Neural progenitor cell (in vitro differentiated cells): ENCODE data around the gene DLG4.

Experiments
- CTCF ChIP-seq: fragments of 200-600 bp; sonication (generic); IDR thresholded peaks from 2 replicates; pipeline ENCODE4 v1.5.1; 2017; ENCODE audit warnings: antibody characterized with exemption, mild to moderate bottlenecking
- EZH2 ChIP-seq: fragments of 200-600 bp; sonication (generic); IDR thresholded peaks from 2 replicates; pipeline ENCODE4 v1.6.1; 2017; ENCODE audit warnings: antibody characterized with exemption, mild to moderate bottlenecking, moderate library complexity

GRCh38 chr17:7237761-7238419 is 18.3 kb upstream of the DLG4 start:
- no peak for TF ChIP-seq CTCF
- no peak for TF ChIP-seq EZH2
